Measurements from ENCODE around the gene MMAB. TPM values are rescaled to one million over a fixed set of nuclear protein-coding genes. Genes with fewer than 3 reads are reported as not detected.

MMAB gene
- 27.4 TPM for polyA plus RNA-seq (2013, experiment 1 of 2)
- polyA plus RNA-seq (2013, experiment 2 of 2): 27.9 TPM

- Histone ChIP-seq H3K4me2 (ENCODE audit: insufficient read depth, low read length, poor library complexity, severe bottlenecking) (peak within 1 kb of the TSS; percentile 85), H3K36me3 (replicated peaks in 1 of 2; ENCODE audit: control insufficient read depth in 2 of 2, insufficient read depth in 2 of 2, low read length in 2 of 2) (peaks cover 27 to 77% of the 10 kb centered on the region in 2 donors)
- WGBS, 2 donors (ENCODE audit: extremely low coverage in 2 of 2, insufficient read length in 2 of 2, insufficient replicate concordance in 1 of 2): no CpG with 5 or more reads among the region's 74 CpGs
Observed at GRCh38 chr12:109573029-109573913, at the start of gene MMAB, which contains the start of gene MVK. Gene MMAB, minus strand, starts transcription at chr12:109573504. Its CDS starts 24 bp downstream, at chr12:109573480. Gene MVK, plus strand, starts transcription at chr12:109573794. Its CDS starts 1,029 bp downstream, at chr12:109574823.

GRCh38 chr12:109621901-109622364 is 48.6 kb upstream of the MMAB start:
- H3K9ac ChIP-seq (ENCODE audit: low read depth, low read length, poor library complexity): no peak overlapping the region
- H3K27ac ChIP-seq (replicated peaks; ENCODE audit: low read length): no peak overlapping the region
- no peak for DNase-seq (ENCODE audit: low spot score)
- WGBS, 2 donors (ENCODE audit: extremely low coverage in 2 of 2, insufficient read length in 2 of 2, insufficient replicate concordance in 1 of 2): no CpG with 5 or more reads among the region's 22 CpGs
- no peaks in the 10 kb centered on the region for H3K79me1 ChIP-seq (ENCODE audit: low read depth, low read length)
- no peak overlapping the region for H2BK5ac ChIP-seq (ENCODE audit: low read length)
- no peak overlapping the region for H3K14ac ChIP-seq (ENCODE audit: low read length)
- no peak overlapping the region for H3K23ac ChIP-seq (ENCODE audit: low read depth, low read length, poor library complexity)
- H3K18ac ChIP-seq (ENCODE audit: low read length): peak overlapping the region; percentile 82
- H2AFZ ChIP-seq (ENCODE audit: low read length): no peak overlapping the region
- peak overlapping the region; percentile 91 for H2AK5ac ChIP-seq (ENCODE audit: low read depth, low read length)
- H3K4me1 ChIP-seq (ENCODE audit: control insufficient read depth in 2 of 2, insufficient read depth in 1 of 2, low read depth in 1 of 2, low read length in 2 of 2): peaks cover 3 to 43% of the 10 kb centered on the region in 2 donors
- peaks cover 0 to 47% (median 0%) of the 10 kb centered on the region in 3 experiments for H3K27me3 ChIP-seq (ENCODE audit: control insufficient read depth in 3 of 3, insufficient read depth in 3 of 3, low read depth in 1 of 3, low read length in 3 of 3)
- peak overlapping the region; percentile 85 for H2BK120ac ChIP-seq (ENCODE audit: low read depth, low read length)
- H3K4ac ChIP-seq (ENCODE audit: low read length): no peak overlapping the region
- peak overlapping the region; percentile 85 for H2BK12ac ChIP-seq (ENCODE audit: low read length)
- no peaks in the 10 kb centered on the region for H3K9me3 ChIP-seq (replicated peaks in 1 of 2; ENCODE audit: control insufficient read depth in 2 of 2, insufficient read depth in 1 of 2, low read depth in 1 of 2, low read length in 2 of 2)
- H4K8ac ChIP-seq (ENCODE audit: low read depth, low read length): no peak overlapping the region
- H3K4me3 ChIP-seq (ENCODE audit: low read length in 2 of 2): no peak overlapping the region
- no peak overlapping the region for H3K4me2 ChIP-seq (ENCODE audit: insufficient read depth, low read length, poor library complexity, severe bottlenecking)
- no peaks in the 10 kb centered on the region for H3K36me3 ChIP-seq (replicated peaks in 1 of 2; ENCODE audit: control insufficient read depth in 2 of 2, insufficient read depth in 2 of 2, low read length in 2 of 2)
- no peak overlapping the region for H4K91ac ChIP-seq (ENCODE audit: low read depth, low read length, poor library complexity)
- peak overlapping the region; percentile 76 for H2BK15ac ChIP-seq (ENCODE audit: low read length)

More at GRCh38 chr12:109573029-109573913, at the start of gene MMAB, which contains the start of gene MVK:
- H2BK12ac ChIP-seq (ENCODE audit: low read length): peak within 1 kb of the TSS; percentile 52
- H3K79me1 ChIP-seq (ENCODE audit: low read depth, low read length): peaks cover 2% of the 10 kb centered on the region
- H2BK5ac ChIP-seq (ENCODE audit: low read length): peak within 1 kb of the TSS; percentile 89
- H3K14ac ChIP-seq (ENCODE audit: low read length): peak within 1 kb of the TSS; percentile 83
- H4K91ac ChIP-seq (ENCODE audit: low read depth, low read length, poor library complexity): peak within 1 kb of the TSS; percentile 94
- peak within 1 kb of the TSS; percentile 94 for H2AFZ ChIP-seq (ENCODE audit: low read length)
- peak; percentile 99 for DNase-seq (ENCODE audit: low spot score)
- H4K8ac ChIP-seq (ENCODE audit: low read depth, low read length): no peak within 1 kb of the TSS
- no peaks in the 10 kb centered on the region for H3K27me3 ChIP-seq (ENCODE audit: control insufficient read depth in 3 of 3, insufficient read depth in 3 of 3, low read depth in 1 of 3, low read length in 3 of 3)
- H3K27ac ChIP-seq (replicated peaks; ENCODE audit: low read length): peak within 1 kb of the TSS; percentile 84
- peak within 1 kb of the TSS; percentile 94 for H2AK5ac ChIP-seq (ENCODE audit: low read depth, low read length)
- peak within 1 kb of the TSS; percentile 99 for H3K18ac ChIP-seq (ENCODE audit: low read length)
- H3K4me3 ChIP-seq (ENCODE audit: low read length in 2 of 2): peak within 1 kb of the TSS; percentile 91 to 92
- H2BK15ac ChIP-seq (ENCODE audit: low read length): peak within 1 kb of the TSS; percentile 90
- H3K9ac ChIP-seq (ENCODE audit: low read depth, low read length, poor library complexity): peak within 1 kb of the TSS; percentile 87
- H2BK120ac ChIP-seq (ENCODE audit: low read depth, low read length): peak within 1 kb of the TSS; percentile 97
- H3K23ac ChIP-seq (ENCODE audit: low read depth, low read length, poor library complexity): peak within 1 kb of the TSS; percentile 95
- H3K9me3 ChIP-seq (replicated peaks in 1 of 2; ENCODE audit: control insufficient read depth in 2 of 2, insufficient read depth in 1 of 2, low read depth in 1 of 2, low read length in 2 of 2): peaks cover 0 to 2% of the 10 kb centered on the region in 2 donors
- H3K4me1 ChIP-seq (ENCODE audit: control insufficient read depth in 2 of 2, insufficient read depth in 1 of 2, low read depth in 1 of 2, low read length in 2 of 2): peaks cover 13 to 15% of the 10 kb centered on the region in 2 donors
- H3K4ac ChIP-seq (ENCODE audit: low read length): no peak within 1 kb of the TSS

GRCh38 chr12:109621211-109621694 is 47.9 kb upstream of the MMAB start:
- no peak overlapping the region for H2AFZ ChIP-seq (ENCODE audit: low read length)
- no peaks in the 10 kb centered on the region for H3K79me1 ChIP-seq (ENCODE audit: low read depth, low read length)
- H3K27ac ChIP-seq (replicated peaks; ENCODE audit: low read length): no peak overlapping the region
- no peak overlapping the region for H3K4me2 ChIP-seq (ENCODE audit: insufficient read depth, low read length, poor library complexity, severe bottlenecking)
- H2AK5ac ChIP-seq (ENCODE audit: low read depth, low read length): no peak overlapping the region
- no peak overlapping the region for H2BK5ac ChIP-seq (ENCODE audit: low read length)
- no peaks in the 10 kb centered on the region for H3K36me3 ChIP-seq (replicated peaks in 1 of 2; ENCODE audit: control insufficient read depth in 2 of 2, insufficient read depth in 2 of 2, low read length in 2 of 2)
- no peaks in the 10 kb centered on the region for H3K9me3 ChIP-seq (replicated peaks in 1 of 2; ENCODE audit: control insufficient read depth in 2 of 2, insufficient read depth in 1 of 2, low read depth in 1 of 2, low read length in 2 of 2)
- H3K14ac ChIP-seq (ENCODE audit: low read length): no peak overlapping the region
- H4K91ac ChIP-seq (ENCODE audit: low read depth, low read length, poor library complexity): no peak overlapping the region
- no peak for DNase-seq (ENCODE audit: low spot score)
- H2BK120ac ChIP-seq (ENCODE audit: low read depth, low read length): peak overlapping the region; percentile 85
- no peak overlapping the region for H3K18ac ChIP-seq (ENCODE audit: low read length)
- H2BK12ac ChIP-seq (ENCODE audit: low read length): no peak overlapping the region
- no peak overlapping the region for H3K4ac ChIP-seq (ENCODE audit: low read length)
- no CpG with 5 or more reads among the region's 1 CpG for WGBS, 2 donors (ENCODE audit: extremely low coverage in 2 of 2, insufficient read length in 2 of 2, insufficient replicate concordance in 1 of 2)
- peaks cover 3 to 39% of the 10 kb centered on the region in 2 donors for H3K4me1 ChIP-seq (ENCODE audit: control insufficient read depth in 2 of 2, insufficient read depth in 1 of 2, low read depth in 1 of 2, low read length in 2 of 2)
- H3K27me3 ChIP-seq (ENCODE audit: control insufficient read depth in 3 of 3, insufficient read depth in 3 of 3, low read depth in 1 of 3, low read length in 3 of 3): peaks cover 0 to 54% (median 0%) of the 10 kb centered on the region in 3 experiments
- H3K4me3 ChIP-seq (ENCODE audit: low read length in 2 of 2): no peak overlapping the region
- no peak overlapping the region for H3K23ac ChIP-seq (ENCODE audit: low read depth, low read length, poor library complexity)
- H2BK15ac ChIP-seq (ENCODE audit: low read length): no peak overlapping the region
- no peak overlapping the region for H4K8ac ChIP-seq (ENCODE audit: low read depth, low read length)
- no peak overlapping the region for H3K9ac ChIP-seq (ENCODE audit: low read depth, low read length, poor library complexity)
